Ishikawa (cell line): ENCODE data around the gene BACH2.

Experiments
- CEBPB ChIP-seq: IDR thresholded peaks from 2 replicates; pipeline ENCODE4 v1.6.1; 2012
- CREB1 ChIP-seq: IDR thresholded peaks from 2 replicates; pipeline ENCODE4 v1.6.1; 2012; ENCODE audit warnings: low read depth
- EGR1 ChIP-seq: IDR thresholded peaks from 2 replicates; pipeline ENCODE4 v1.6.1; 2012
- EP300 ChIP-seq: IDR thresholded peaks from 2 replicates; pipeline ENCODE4 v1.6.1; 2012; ENCODE audit warnings: borderline replicate concordance
- FOXM1 ChIP-seq: IDR thresholded peaks from 2 replicates; pipeline ENCODE4 v1.6.1; 2012; ENCODE audit warnings: low read depth, borderline replicate concordance
- MAX ChIP-seq: IDR thresholded peaks from 2 replicates; pipeline ENCODE4 v1.6.1; 2012
- NFIC ChIP-seq: IDR thresholded peaks from 2 replicates; pipeline ENCODE4 v1.6.1; 2012
- RAD21 ChIP-seq: IDR thresholded peaks from 2 replicates; pipeline ENCODE4 v1.6.1; 2012; ENCODE audit warnings: low read depth
- TAF1 ChIP-seq: IDR thresholded peaks from 2 replicates; pipeline ENCODE4 v1.6.1; 2012; ENCODE audit warnings: low read depth, mild to moderate bottlenecking
- TCF12 ChIP-seq: IDR thresholded peaks from 2 replicates; pipeline ENCODE4 v1.6.1; 2012; ENCODE audit warnings: low read depth
- TEAD4 ChIP-seq: IDR thresholded peaks from 2 replicates; pipeline ENCODE4 v1.6.1; 2012
- YY1 ChIP-seq: IDR thresholded peaks from 2 replicates; pipeline ENCODE4 v1.6.1; 2012; ENCODE audit warnings: low read depth
- ZBTB7A ChIP-seq: IDR thresholded peaks from 2 replicates; pipeline ENCODE4 v1.6.1; 2012; ENCODE audit warnings: low read depth
- TF ChIP-seq, protein P1 (sequence below): IDR thresholded peaks from 2 replicates; pipeline ENCODE4 v1.6.1; 2012; ENCODE audit warnings: low read depth, mild to moderate bottlenecking
- TF ChIP-seq, protein P2 (sequence below): IDR thresholded peaks from 2 replicates; pipeline ENCODE4 v1.6.1; 2012

BACH2 gene

GRCh38 chr6:89959883-89960282 lies 336.8 kb downstream of the BACH2 start:
- TF ChIP-seq RAD21, result no peak
- TF ChIP-seq EGR1, result no peak
- no peak for TF ChIP-seq EP300
- no peak for TF ChIP-seq CEBPB
- TF ChIP-seq ZBTB7A, result no peak
- no peak for TF ChIP-seq FOXM1
- TF ChIP-seq MAX, result no peak
- TF ChIP-seq TCF12, result no peak
- TF ChIP-seq, protein P1, sequence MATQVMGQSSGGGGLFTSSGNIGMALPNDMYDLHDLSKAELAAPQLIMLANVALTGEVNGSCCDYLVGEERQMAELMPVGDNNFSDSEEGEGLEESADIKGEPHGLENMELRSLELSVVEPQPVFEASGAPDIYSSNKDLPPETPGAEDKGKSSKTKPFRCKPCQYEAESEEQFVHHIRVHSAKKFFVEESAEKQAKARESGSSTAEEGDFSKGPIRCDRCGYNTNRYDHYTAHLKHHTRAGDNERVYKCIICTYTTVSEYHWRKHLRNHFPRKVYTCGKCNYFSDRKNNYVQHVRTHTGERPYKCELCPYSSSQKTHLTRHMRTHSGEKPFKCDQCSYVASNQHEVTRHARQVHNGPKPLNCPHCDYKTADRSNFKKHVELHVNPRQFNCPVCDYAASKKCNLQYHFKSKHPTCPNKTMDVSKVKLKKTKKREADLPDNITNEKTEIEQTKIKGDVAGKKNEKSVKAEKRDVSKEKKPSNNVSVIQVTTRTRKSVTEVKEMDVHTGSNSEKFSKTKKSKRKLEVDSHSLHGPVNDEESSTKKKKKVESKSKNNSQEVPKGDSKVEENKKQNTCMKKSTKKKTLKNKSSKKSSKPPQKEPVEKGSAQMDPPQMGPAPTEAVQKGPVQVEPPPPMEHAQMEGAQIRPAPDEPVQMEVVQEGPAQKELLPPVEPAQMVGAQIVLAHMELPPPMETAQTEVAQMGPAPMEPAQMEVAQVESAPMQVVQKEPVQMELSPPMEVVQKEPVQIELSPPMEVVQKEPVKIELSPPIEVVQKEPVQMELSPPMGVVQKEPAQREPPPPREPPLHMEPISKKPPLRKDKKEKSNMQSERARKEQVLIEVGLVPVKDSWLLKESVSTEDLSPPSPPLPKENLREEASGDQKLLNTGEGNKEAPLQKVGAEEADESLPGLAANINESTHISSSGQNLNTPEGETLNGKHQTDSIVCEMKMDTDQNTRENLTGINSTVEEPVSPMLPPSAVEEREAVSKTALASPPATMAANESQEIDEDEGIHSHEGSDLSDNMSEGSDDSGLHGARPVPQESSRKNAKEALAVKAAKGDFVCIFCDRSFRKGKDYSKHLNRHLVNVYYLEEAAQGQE, result no peak
- TF ChIP-seq YY1, result no peak
- TF ChIP-seq, protein P2, sequence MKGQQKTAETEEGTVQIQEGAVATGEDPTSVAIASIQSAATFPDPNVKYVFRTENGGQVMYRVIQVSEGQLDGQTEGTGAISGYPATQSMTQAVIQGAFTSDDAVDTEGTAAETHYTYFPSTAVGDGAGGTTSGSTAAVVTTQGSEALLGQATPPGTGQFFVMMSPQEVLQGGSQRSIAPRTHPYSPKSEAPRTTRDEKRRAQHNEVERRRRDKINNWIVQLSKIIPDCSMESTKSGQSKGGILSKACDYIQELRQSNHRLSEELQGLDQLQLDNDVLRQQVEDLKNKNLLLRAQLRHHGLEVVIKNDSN, result no peak
- no peak for TF ChIP-seq NFIC
- TF ChIP-seq TAF1, result no peak
- no peak for TF ChIP-seq CREB1
- TF ChIP-seq TEAD4, result no peak

DNA sequence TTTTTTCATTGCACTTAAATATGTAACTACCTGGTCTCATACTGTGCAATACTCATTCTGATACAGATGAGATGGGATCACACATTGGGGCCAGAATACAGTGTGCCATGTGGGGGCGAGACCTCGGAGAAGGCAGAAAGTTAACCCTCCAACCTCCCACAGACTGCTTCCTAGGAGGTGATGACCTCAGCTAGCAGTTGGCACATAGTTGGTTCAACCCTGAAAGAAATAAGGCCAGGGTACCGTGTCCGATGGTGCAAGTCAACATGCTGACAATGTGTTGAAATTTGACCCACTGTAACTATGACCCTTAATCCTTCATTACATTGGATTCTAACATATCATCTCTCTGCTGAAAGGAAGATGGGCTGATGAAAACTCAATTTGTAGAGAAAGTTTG lies 340.5 kb downstream of the BACH2 start:
- TF ChIP-seq TAF1 (no peak), YY1 (no peak), EP300 (no peak), NFIC (no peak), TCF12 (no peak), MAX (no peak), FOXM1 (no peak), RAD21 (no peak), CREB1 (no peak), EGR1 (no peak), CEBPB (no peak)
- TF ChIP-seq, protein P1, result no peak
- TF ChIP-seq, protein P2, result no peak

- TF ChIP-seq CEBPB (no peak), YY1 (no peak), RAD21 (no peak), EGR1 (no peak), NFIC (no peak), MAX (no peak), EP300 (no peak), ZBTB7A (no peak), TAF1 (no peak), TCF12 (no peak)
- TF ChIP-seq, protein P1, result no peak
- TF ChIP-seq, protein P2, result no peak
These were observed 341.3 kb downstream of the BACH2 start for GRCh38 chr6:89955364-89955763.

GRCh38 chr6:89954721-89955148 lies 341.9 kb downstream of the BACH2 start:
- TF ChIP-seq, protein P1, result no peak
- TF ChIP-seq MAX (no peak), CREB1 (no peak), TCF12 (no peak), ZBTB7A (no peak), YY1 (no peak)
